NCI-H82 (cell line): ENCODE results near the gene IGF1R.
"Not testable (repeated sequence)": the region's sequence is repeated elsewhere in the genome, so short reads cannot be mapped to it uniquely, and the experiment has no call there.

Experiments used
- DNase-seq: peaks from one replicate; lab custom pipeline; 2025; lab: John Stamatoyannopoulos, UW

IGF1R gene

GRCh38 chr15:98647774-98648653, at the start of gene IGF1R:
Gene IGF1R (plus strand): TSS chr15:98648539. CDS start chr15:98649582, 1,043 bp downstream.
- DNase-seq = peak; percentile 93

- DNase-seq = no peak
These were observed 48.2 kb upstream of the IGF1R start for GRCh38 chr15:98599909-98600691.

- no peak for DNase-seq
These were observed 43.4 kb upstream of the IGF1R start for GRCh38 chr15:98604983-98605382.

- DNase-seq = no peak
These were observed 39.0 kb upstream of the IGF1R start for GRCh38 chr15:98609144-98609852.

GRCh38 chr15:98610991-98611390, 37.3 kb upstream of the IGF1R start:
- no peak for DNase-seq

GRCh38 chr15:98611808-98612207, 36.5 kb upstream of the IGF1R start:
- DNase-seq = no peak

- DNase-seq = no peak
These were observed 35.7 kb upstream of the IGF1R start for GRCh38 chr15:98612490-98613110.

GRCh38 chr15:98614681-98615080, 33.7 kb upstream of the IGF1R start:
- no peak for DNase-seq

- peak; percentile 96 for DNase-seq
These were observed 31.9 kb upstream of the IGF1R start for GRCh38 chr15:98616397-98616796.

- DNase-seq = no peak
These were observed 30.9 kb upstream of the IGF1R start for GRCh38 chr15:98617328-98617980.

GRCh38 chr15:98618576-98618975, 29.8 kb upstream of the IGF1R start:
- DNase-seq = not testable (repeated sequence)

GRCh38 chr15:98620020-98620419, 28.3 kb upstream of the IGF1R start:
- peak; percentile 19 for DNase-seq

- DNase-seq = no peak
These were observed 27.3 kb upstream of the IGF1R start for GRCh38 chr15:98621021-98621420.

- DNase-seq = no peak
These were observed 22.7 kb upstream of the IGF1R start for GRCh38 chr15:98625614-98626013.

- no peak for DNase-seq
These were observed 22.2 kb upstream of the IGF1R start for GRCh38 chr15:98626153-98626552.

GRCh38 chr15:98628216-98628615, 20.1 kb upstream of the IGF1R start:
- no peak for DNase-seq

GRCh38 chr15:98635848-98636247, 12.5 kb upstream of the IGF1R start:
- no peak for DNase-seq

GRCh38 chr15:98643115-98643514, 5.2 kb upstream of the IGF1R start:
- DNase-seq = no peak

- no peak for DNase-seq
These were observed 1.8 kb upstream of the IGF1R start for GRCh38 chr15:98646546-98647025.

GRCh38 chr15:98647026-98647773, 1.1 kb upstream of the IGF1R start:
- peak; percentile 95 for DNase-seq
